PC-3 (cell line): ENCODE measurements around the gene KNG1. TPM values are rescaled to one million over a fixed set of nuclear protein-coding genes. Genes with fewer than 3 reads are reported as not detected.
A peak's percentile ranks its signal among the peaks of the same experiment; 100 is the strongest.

Experiments used
- ATAC-seq: fragments of 200-7000 bp; cut with Tn5 transposase; 2 replicates; pipeline ENCODE4 v1.9.1; 2020; ENCODE audit warnings: mild to moderate bottlenecking, moderate library complexity
- BruUV-seq: library from RNA; stranded (reverse); fragments of 400-500 nt; replicated peaks from 2 replicates; lab custom pipeline; 2021; lab: Mats Ljungman, UMichigan
- CTCF ChIA-PET: fragments of 300-600 bp; sonication (Branson Sonifier 250); formaldehyde crosslinking; loops from one replicate; lab custom pipeline; 2022; ENCODE audit warnings: antibody characterized with exemption; lab: Charles Lee
- POLR2A ChIA-PET: fragments of 300-600 bp; sonication (Branson Sonifier 250); formaldehyde crosslinking; loops from one replicate; lab custom pipeline; 2022; ENCODE audit warnings: antibody characterized with exemption; ENCODE audit not compliant: unreplicated experiment; lab: Charles Lee
- DNase-seq: peaks from one replicate; pipeline ENCODE4 v3.0.0-alpha.2; 2015
- H2AFZ ChIP-seq: fragments of 300-600 bp; sonication (generic); 2 replicates; pipeline ENCODE4 v1.6.0; 2016; ENCODE audit warnings: antibody characterized with exemption, low read length
- H3F3A ChIP-seq: fragments of 300-600 bp; sonication (generic); one replicate; pipeline ENCODE4 v1.6.0; 2017; ENCODE audit warnings: antibody characterized with exemption, low read length, control low read depth, mild to moderate bottlenecking; ENCODE audit not compliant: unreplicated experiment
- H3K27ac ChIP-seq: fragments of 300-600 bp; sonication (generic); 2 replicates; pipeline ENCODE4 v1.5.1; 2016; ENCODE audit warnings: mild to moderate bottlenecking, low read length
- H3K27me3 ChIP-seq: fragments of 300-600 bp; sonication (generic); 2 replicates; pipeline ENCODE4 v1.6.1; 2016; ENCODE audit warnings: low read length, mixed read lengths
- H3K36me3 ChIP-seq: fragments of 300-600 bp; sonication (generic); 2 replicates; pipeline ENCODE4 v1.6.1; 2016; ENCODE audit warnings: low read depth, mixed run types, low read length, mixed read lengths
- H3K4me1 ChIP-seq: fragments of 300-600 bp; sonication (generic); 2 replicates; pipeline ENCODE4 v1.5.1; 2016; ENCODE audit warnings: low read length; ENCODE audit not compliant: insufficient read depth
- H3K4me2 ChIP-seq: fragments of 300-600 bp; sonication (generic); 2 replicates; pipeline ENCODE4 v1.6.0; 2016; ENCODE audit warnings: low read length
- H3K4me3 ChIP-seq: fragments of 300-600 bp; sonication (generic); 2 replicates; pipeline ENCODE4 v1.5.1; 2016; ENCODE audit warnings: mild to moderate bottlenecking, low read length, mixed read lengths
- H3K79me2 ChIP-seq: fragments of 300-600 bp; sonication (generic); 2 replicates; pipeline ENCODE4 v1.6.1; 2017; ENCODE audit warnings: low read length, mixed read lengths
- H3K9ac ChIP-seq: fragments of 300-600 bp; sonication (generic); 2 replicates; pipeline ENCODE4 v1.6.0; 2016; ENCODE audit warnings: mild to moderate bottlenecking, low read length
- H3K9me2 ChIP-seq: fragments of 300-600 bp; sonication (generic); replicated peaks from 2 replicates; pipeline ENCODE4 v1.6.1; 2016; ENCODE audit warnings: mixed run types, low read length, mixed read lengths
- H3K9me3 ChIP-seq: fragments of 300-600 bp; sonication (generic); 2 replicates; pipeline ENCODE4 v1.6.1; 2016; ENCODE audit warnings: low read length, mixed read lengths
- H4K20me1 ChIP-seq: fragments of 300-600 bp; sonication (generic); 2 replicates; pipeline ENCODE4 v1.6.1; 2016; ENCODE audit warnings: low read length, mixed read lengths
- CTCF ChIP-seq: fragments of 300-600 bp; sonication (generic); conservative IDR thresholded peaks from 2 replicates; pipeline ENCODE4 v1.5.1; 2017; ENCODE audit warnings: antibody characterized with exemption, low read depth, mild to moderate bottlenecking, low read length
- EZH2 ChIP-seq: fragments of 300-600 bp; sonication (generic); IDR thresholded peaks from one replicate; pipeline ENCODE4 v1.6.1; 2017; ENCODE audit warnings: antibody characterized with exemption, mild to moderate bottlenecking, low read length; ENCODE audit not compliant: unreplicated experiment
- EZH2phosphoT487 ChIP-seq: fragments of 300-600 bp; sonication (generic); IDR thresholded peaks from 2 replicates; pipeline ENCODE4 v1.6.1; 2018; ENCODE audit warnings: mild to moderate bottlenecking, antibody characterized with exemption, low read length, borderline replicate concordance
- intact Hi-C: fragments of 100-400 bp; cut with micrococcal nuclease; formaldehyde crosslinking; loops from 2 replicates; pipeline ENCODE4 v1.9.0; 2023
- total RNA-seq: library from RNA; depleted of rRNA; stranded (reverse); fragments of >200 nt; gene quantifications from 2 replicates; pipeline ENCODE4 v1.2.3, GENCODE V29; 2014

Gene KNG1
- total RNA-seq, 1 experiment from 2014 or later, result not detected

GRCh38 chr3:186775999-186776398 is 58.8 kb downstream of the KNG1 start:
- Histone ChIP-seq H3K4me2 (no peak overlapping the region), H2AFZ (no peak overlapping the region), H3K27ac (no peak overlapping the region), H3K9ac (no peak overlapping the region), H3K4me1 (no peaks in the 10 kb centered on the region), H4K20me1 (no peaks in the 10 kb centered on the region), H3K36me3 (no peaks in the 10 kb centered on the region), H3K27me3 (no peaks in the 10 kb centered on the region), H3K9me2 (no peaks in the 10 kb centered on the region), H3K79me2 (no peaks in the 10 kb centered on the region), H3F3A (no peaks in the 10 kb centered on the region), H3K9me3 (no peaks in the 10 kb centered on the region), H3K4me3 (no peak overlapping the region)
- ATAC-seq (no peak), DNase-seq (no peak)
- BruUV-seq, result no TSS peak
- CTCF ChIA-PET, result interaction anchor here (0.7 kb wide), 1 partner anchor 159 kb away, joined by 3 read pairs; no protein-coding TSS in a partner anchor
- no peak for TF ChIP-seq EZH2phosphoT487
- no peak for TF ChIP-seq CTCF
- TF ChIP-seq EZH2, result no peak
- intact Hi-C loops, result no loop called here
- POLR2A ChIA-PET, result no interaction called here

- Histone ChIP-seq H3F3A (peaks cover under 1% of the 10 kb centered on the region), H3K27ac (no peak overlapping the region), H4K20me1 (peaks cover 7% of the 10 kb centered on the region), H3K9ac (no peak overlapping the region), H3K4me3 (no peak overlapping the region), H3K9me3 (no peaks in the 10 kb centered on the region), H3K9me2 (no peaks in the 10 kb centered on the region), H3K79me2 (peaks cover 21% of the 10 kb centered on the region), H3K4me2 (no peak overlapping the region), H3K27me3 (no peaks in the 10 kb centered on the region), H3K36me3 (peaks cover 7% of the 10 kb centered on the region), H3K4me1 (0 out of 2 replicates have a peak, but pooled peaks cover 5% of the 10 kb centered on the region), H2AFZ (no peak overlapping the region)
- BruUV-seq, result no TSS peak
- CTCF ChIA-PET, result no interaction called here
- no peak for DNase-seq
- ATAC-seq, result no peak
- TF ChIP-seq EZH2, result no peak
- TF ChIP-seq CTCF, result no peak
- TF ChIP-seq EZH2phosphoT487, result no peak
- POLR2A ChIA-PET, result interaction anchor here (0.6 kb wide), 1 partner anchor 154 kb away, joined by 3 read pairs; no protein-coding TSS in a partner anchor
- intact Hi-C loops, result no loop called here
Observed at GRCh38 chr3:186779204-186779603, 62.0 kb downstream of the KNG1 start.

- H3K9me3 ChIP-seq, result no peaks in the 10 kb centered on the region
- ATAC-seq (peak; percentile 21), DNase-seq (no peak)
- intact Hi-C loops, result loop anchor here (1.0 to 10.0 kb wide), 4 partner anchors 30 to 678 kb away; partner anchors contain the start of genes ETV5 and TBCCD1
- POLR2A ChIA-PET, result interaction anchor here (0.5 to 1.3 kb wide), 5 partner anchors 58 to 809 kb away, joined by 3 to 9 read pairs (median 4); no protein-coding TSS in a partner anchor
- peaks cover 41% of the 10 kb centered on the region for H3K36me3 ChIP-seq
- H3K4me2 ChIP-seq, result peak overlapping the region; percentile 84
- peak overlapping the region; percentile 73 for H3K27ac ChIP-seq
- TSS peak; percentile 92 for BruUV-seq
- H3K4me1 ChIP-seq, result peaks cover 26% of the 10 kb centered on the region
- H2AFZ ChIP-seq, result peak overlapping the region; percentile 77
- H4K20me1 ChIP-seq, result peaks cover 41% of the 10 kb centered on the region
- peak overlapping the region; percentile 99 for H3K9ac ChIP-seq
- TF ChIP-seq EZH2phosphoT487 (no peak), EZH2 (no peak), CTCF (no peak)
- peaks cover 33% of the 10 kb centered on the region for H3F3A ChIP-seq
- H3K4me3 ChIP-seq, result peak overlapping the region; percentile 100
- H3K27me3 ChIP-seq, result no peaks in the 10 kb centered on the region
- peaks cover 55% of the 10 kb centered on the region for H3K79me2 ChIP-seq
- H3K9me2 ChIP-seq, result no peaks in the 10 kb centered on the region
- CTCF ChIA-PET, result no interaction called here
Observed at GRCh38 chr3:186782542-186783057, 65.4 kb downstream of the KNG1 start.
